Activated CD4-positive, CD25-positive, alpha-beta regulatory T cell (primary cell): ENCODE data around the gene MED27.
"Not testable (repeated sequence)": the region's sequence is repeated elsewhere in the genome, so short reads cannot be mapped to it uniquely, and the experiment has no call there.

ENCODE experiments used
- DNase-seq, 4 experiments: peaks; one replicate each; lab custom pipeline; 2025; lab: John Stamatoyannopoulos, UW

The MED27 gene

DNA sequence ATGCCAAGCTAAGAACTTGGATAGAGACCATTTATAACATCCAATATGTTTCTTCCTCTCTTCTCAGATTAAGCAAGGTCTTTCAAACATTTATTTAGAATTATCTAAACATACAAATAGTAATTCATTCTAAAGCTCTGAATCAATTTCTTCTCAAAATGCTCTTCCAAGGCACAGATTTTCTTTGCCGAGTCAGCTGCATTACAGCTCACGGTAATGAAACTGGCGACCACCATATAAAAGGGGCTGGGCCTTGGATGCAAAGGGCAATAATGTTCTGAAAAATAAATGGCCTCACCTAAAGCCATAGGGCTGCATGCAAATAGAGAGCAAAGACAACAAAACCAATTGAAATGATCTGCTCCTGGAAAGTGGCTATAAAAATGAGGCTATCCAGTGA is 63.8 kb downstream of the MED27 start:
- no peak for DNase-seq

DNA sequence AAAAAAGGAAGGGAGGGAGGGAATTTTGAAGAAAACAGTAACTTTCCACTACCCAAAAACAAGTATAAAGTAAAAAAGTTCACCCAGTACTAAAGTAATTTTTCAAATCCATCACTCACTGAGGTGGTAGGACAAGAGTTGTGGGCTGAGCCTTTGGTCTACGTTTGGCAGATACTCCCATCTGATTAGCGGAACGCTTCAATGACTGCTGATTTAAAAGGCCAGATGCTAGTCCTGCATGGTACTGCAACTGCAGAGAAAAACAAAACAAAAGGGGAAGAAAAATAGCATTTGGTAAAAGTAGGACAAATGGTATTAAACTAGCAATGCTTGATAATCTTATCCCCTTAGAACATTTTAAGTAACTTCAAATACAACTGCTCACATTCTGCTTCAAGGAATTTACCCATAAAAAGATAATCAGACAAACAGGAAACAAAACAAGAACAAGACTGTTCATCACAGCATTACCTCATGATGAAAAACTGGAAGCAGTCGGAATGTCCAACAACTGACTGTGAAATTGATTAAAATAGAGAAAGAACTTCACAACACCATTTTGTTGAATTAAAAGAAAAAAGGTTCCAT is 65.4 kb downstream of the MED27 start:
- no peak for DNase-seq

DNA sequence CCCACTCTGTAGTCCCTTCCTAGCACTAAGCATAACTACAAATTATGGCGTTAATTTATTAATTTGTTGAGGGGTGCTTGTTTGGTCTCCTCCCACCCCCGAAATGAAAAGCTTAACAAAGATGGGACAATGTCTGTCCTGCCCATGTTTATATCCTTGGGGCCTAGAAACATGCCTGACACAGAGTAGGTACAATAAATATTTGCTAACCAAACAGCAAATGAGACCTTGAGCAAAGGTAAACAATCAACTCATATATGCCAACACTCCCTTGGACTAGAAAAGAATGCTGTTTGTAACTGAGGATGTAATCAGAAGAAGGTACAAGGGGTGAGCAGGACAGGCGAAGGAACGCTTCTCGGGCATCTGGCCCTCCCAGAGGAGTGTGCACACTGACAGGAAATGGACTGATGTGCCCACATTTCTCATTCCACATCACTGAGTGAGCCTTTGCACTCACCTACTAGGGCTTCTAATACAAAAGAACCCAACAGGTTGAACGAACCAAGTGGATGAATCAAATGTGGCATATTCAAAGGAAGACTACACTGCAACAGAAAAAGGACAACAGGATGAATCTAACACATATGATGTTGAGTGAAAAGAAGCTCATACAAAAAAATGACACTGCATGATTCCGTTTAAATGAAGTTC is 66.8 kb downstream of the MED27 start:
- DNase-seq: no peak

DNA sequence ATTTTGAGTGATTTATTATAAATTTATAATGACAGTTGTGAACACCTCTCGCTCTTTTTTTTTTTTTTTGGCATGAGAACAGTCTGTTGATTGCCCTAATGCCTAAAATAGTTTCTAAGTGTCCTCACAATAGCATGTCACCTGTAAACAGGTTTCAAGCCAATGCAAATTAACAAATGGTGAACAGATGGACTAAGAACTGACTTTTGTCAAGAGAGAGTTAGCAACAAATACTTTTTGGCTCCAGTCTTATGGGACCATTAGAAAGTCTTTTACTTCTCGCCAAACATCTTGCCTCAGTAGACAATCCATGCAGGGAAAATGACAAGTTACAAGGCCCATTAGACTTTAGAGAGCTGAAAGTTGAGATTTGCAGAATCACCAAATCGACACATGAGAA is 67.8 kb downstream of the MED27 start:
- DNase-seq: no peak

GRCh38 chr9:132011309-132011708 is 68.4 kb downstream of the MED27 start:
- no peak for DNase-seq

DNA sequence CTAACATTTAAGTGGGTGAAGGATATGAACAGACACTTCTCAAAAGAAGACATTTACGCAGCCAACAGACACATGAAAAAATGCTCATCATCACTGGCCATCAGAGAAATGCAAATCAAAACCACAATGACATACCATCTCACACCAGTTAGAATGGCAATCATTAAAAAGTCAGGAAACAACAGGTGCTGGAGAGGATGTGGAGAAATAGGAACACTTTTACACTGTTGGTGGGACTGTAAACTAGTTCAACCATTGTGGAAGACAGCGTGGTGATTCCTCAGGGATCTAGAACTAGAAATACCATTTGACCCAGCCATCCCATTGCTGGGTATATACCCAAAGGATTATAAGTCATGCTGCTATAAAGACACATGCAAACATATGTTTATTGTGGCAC is 69.5 kb downstream of the MED27 start:
- DNase-seq: not testable (repeated sequence)

DNA sequence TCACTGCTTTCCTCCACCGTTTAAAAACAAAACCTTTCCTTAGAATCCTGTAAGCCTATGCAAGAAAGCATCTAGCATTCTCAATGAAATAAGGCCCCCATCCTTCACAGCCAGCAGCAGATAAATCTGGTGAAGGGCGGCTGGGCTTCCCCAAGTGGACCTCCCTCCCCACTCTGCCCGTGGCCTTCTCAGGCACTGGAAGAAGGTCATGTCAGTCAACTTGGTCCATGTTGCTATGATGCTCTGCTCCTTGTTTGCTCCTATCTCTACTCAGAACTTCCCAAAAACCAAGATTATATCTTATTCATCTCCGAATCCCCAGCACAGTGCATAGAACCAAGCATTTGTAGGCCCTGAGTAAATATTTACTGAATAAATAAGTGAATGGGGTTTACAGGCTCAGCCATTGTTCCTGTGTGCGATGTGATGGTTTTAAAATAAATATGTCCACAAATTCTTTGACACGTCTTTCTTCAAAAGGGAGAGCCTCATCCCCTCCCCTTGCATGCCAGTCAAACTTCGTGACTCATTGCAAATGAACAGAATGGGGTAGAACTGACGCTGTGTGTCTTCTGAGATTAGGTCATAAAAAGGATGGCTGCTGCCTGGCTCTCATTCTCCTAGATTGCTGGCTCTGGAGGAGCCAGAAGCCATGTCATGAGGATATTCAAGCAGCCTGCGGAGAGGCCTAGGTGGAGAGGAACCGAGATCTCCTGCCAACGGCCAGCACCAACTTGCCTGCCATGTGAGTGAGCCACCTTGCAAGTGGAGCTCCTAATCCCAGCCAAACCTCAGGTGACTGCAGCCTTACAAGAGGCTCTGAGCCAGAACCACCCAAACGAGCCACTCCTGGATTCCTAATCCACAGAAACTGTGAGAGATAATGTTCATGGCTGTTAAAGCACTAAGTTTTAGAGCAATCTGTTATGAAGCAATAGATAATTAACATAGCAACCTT is 70.5 kb downstream of the MED27 start:
- DNase-seq: no peak

- no peak for DNase-seq
Measured at GRCh38 chr9:132008184-132008803, 71.4 kb downstream of the MED27 start.

- no peak for DNase-seq
Measured at GRCh38 chr9:132007371-132008025, 72.2 kb downstream of the MED27 start.

DNA sequence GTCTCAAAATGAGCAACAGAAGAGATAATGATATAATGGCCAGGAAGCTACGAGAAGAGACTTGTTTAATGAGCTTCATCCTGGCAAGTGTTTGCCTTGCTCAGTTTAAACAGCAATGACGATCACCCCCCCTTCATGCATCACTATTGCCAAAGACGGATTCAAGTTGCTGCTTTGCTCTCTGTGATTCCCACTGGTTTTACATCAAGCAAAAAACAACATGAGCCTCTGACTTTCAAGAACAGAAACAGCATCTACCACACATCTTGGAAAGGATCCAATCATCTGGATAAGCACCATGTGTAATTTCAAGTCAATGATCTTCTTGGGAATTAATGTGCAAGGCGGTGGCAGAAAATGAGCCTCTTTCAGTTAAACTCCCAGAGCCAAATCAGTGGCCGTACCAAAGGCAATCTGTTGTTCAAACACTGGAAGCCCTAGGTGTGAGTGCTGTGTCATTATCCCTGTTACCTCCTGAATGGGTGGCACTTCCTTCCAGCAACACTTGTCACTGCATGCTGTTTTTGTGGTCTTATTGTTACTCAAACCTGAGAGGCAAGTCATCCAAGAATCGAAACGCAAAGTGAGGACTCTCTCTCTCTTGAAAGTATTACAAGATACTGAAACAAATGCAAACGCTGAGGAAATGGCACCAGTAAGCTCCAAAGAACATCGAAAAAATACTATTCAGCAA is 72.8 kb downstream of the MED27 start:
- no peak for DNase-seq

DNA sequence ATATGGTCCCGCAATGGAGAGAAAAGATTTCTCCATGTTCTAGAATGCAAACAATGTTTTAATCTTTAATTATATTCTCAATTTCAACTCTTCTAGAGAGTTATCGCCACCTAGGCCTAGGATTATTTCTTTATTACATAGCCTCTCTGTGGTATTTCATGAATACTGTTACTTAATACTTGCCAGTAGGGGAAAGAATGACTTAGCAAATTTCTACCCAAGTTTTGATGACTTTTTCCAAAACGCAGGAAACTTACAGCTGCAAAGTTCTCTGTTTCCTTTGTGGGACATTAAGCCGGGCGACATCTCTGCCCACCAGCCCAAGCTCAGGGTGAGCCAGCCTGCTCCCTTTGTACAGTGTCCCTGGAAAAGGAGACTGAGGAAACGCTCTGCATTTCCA is 73.8 kb downstream of the MED27 start:
- DNase-seq: no peak

DNA sequence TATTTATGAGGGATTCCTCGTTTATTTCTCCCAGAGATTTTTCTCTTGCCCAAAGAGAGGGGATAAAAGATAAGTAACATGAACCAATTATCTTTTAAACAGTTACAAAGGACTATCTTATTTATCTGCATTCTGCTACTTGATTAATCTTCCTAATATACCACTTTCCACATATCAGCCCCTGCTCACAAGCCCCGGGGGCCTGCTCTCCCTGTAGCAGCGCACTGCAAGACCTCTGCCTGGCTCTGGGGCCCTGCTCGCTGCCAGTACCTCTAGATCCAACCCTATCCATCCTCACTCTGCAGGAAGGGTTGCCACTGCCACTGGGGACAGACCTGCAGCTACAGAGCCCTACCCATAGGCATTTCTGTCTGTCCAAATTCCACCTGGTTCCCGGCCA is 75.3 kb downstream of the MED27 start:
- DNase-seq: no peak

GRCh38 chr9:132003896-132004295 is 75.8 kb downstream of the MED27 start:
- DNase-seq: no peak

- DNase-seq: no peak
Measured at GRCh38 chr9:132003319-132003704, 76.4 kb downstream of the MED27 start.

DNA sequence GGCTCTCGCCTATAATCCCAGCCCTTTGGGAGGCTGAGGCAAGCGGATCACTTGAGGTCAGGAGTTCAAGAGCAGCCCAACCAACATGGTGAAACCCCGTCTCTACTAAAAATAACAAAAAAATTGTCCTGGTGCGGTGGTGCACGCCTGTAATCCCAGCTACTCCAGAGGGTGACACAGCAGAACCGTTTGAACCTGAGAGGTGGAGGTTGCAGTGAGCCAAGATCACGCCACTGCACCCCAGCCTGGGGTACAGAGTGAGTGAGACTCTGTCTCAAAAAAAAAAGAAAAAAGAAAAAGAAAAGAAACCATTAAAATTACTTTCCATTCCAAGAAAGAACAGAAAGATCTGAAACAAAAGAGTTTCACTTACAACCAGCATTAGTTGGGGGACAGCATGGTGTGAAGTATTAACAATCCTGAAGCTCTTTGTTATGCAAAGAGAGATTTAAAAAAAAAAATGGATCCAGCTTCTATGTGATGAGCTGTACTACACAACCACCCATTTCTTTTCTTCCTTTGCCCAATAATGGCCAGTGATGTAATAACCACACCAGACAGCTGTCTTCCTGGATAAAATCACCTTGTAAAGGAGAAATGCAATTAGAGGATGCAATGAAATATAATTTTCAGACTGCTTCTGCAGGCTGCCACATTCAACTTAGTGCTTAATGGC is 76.9 kb downstream of the MED27 start:
- DNase-seq: no peak

DNA sequence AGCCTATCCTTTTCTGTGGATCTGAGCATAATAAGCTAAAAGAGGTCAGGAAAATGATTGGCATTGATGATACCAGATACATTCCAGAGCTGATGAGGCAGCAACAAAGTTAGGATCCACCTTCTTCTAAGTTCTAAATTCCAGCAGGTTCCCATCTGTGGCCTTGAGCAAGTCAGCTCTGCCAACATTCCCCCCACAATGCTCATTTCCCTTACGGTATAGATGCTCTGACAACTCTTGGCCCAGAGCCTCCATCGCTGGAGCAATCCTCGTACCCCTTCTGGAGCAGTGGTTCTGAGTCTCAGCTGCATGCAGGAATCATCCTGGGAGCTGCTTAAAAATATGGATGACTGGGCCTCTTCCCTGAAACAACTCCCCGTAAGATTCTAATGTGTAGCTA is 78.1 kb downstream of the MED27 start:
- no peak for DNase-seq

GRCh38 chr9:132000659-132001058 is 79.0 kb downstream of the MED27 start:
- DNase-seq: no peak

DNA sequence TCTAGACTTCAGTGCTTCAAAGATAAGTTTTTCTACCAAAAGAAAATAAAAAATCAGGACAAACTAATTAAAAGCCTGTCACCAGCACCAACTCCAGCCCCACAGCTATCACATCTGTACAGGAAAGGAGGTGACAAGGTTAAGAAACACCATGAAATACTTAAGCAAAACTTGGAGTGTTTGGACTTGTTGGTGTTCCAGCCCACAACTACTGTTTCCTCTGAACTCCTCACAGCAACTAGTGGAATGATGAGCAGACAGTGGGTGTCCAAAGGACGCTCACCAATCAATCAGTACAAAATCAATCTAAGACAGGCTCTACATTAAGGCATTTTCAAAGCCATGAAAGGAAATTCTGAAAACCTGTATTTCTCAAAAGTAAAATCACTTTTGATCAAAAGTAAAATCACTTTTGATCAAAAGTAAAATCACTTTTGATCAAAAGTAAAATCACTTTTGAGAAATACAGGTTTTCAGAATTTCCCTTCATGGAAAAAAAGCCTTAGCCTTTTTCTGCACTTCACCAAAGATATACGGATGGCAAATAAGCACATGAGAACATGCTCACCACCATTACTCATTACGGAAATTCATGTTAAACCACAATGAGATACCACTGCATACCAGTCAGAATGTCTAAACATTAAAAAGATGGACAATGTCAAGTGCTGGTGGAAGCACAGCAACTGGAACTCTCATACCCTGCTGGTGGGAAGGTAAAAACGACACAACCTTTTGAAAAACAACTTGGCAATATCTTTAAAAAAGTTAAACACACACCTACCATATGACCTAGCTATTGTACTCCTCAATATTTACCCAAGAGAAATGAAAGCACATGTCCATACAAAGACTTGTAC is 79.7 kb downstream of the MED27 start:
- DNase-seq: no peak

DNA sequence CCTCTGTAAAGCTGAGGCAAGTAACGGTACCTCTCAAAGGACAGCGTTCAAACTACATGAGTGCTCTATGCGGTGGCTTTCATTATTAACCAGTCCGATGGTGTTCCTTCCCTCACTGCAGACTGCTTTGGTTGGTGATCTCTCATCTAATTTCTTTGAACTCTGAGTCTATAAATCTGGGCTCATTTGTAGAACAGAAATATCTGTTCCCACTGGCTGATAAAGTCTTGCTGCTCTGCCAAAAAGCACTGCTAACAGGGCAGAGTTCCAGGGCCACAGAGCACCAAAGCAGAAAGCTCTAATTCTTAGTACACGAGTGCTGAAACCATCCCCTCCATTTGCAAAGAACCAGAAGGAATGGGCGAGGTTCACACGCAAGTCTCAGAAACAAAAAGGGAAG is 81.9 kb downstream of the MED27 start:
- DNase-seq: no peak

- DNase-seq: no peak
Measured at GRCh38 chr9:131997076-131997475, 82.6 kb downstream of the MED27 start.
